Measurements from ENCODE around the gene NXPE4. TPM values are rescaled to one million over a fixed set of nuclear protein-coding genes. Genes with fewer than 3 reads are reported as not detected.
"Not testable (repeated sequence)": the region's sequence is repeated elsewhere in the genome, so short reads cannot be mapped to it uniquely, and the experiment has no call there.

NXPE4 gene
- not detected for total RNA-seq

- Mint-ChIP-seq H3K9me3 (no peaks in the 10 kb centered on the region), H3K4me1 (no peaks in the 10 kb centered on the region), H3K27me3 (no peaks in the 10 kb centered on the region), H3K4me3 (no peak within 1 kb of the TSS), H3K27ac (no peak within 1 kb of the TSS), H3K36me3 (ENCODE audit: low read depth) (no peaks in the 10 kb centered on the region)
- POLR2A ChIA-PET = no interaction called here
- no peak for DNase-seq
- CTCF ChIA-PET = no interaction called here
These were observed at the start of gene NXPE4 for GRCh38 chr11:114595571-114595970. Gene NXPE4, minus strand, starts transcription at chr11:114595786. Its CDS starts 1,027 bp downstream, at chr11:114594759.

GRCh38 chr11:114639440-114639839 lies 43.9 kb upstream of the NXPE4 start:
- H3K4me1 Mint-ChIP-seq; H3K27me3 Mint-ChIP-seq; POLR2A ChIA-PET; H3K4me3 Mint-ChIP-seq; DNase-seq; H3K36me3 Mint-ChIP-seq (ENCODE audit: low read depth); CTCF ChIA-PET; H3K9me3 Mint-ChIP-seq; H3K27ac Mint-ChIP-seq: not testable (repeated sequence)

- POLR2A ChIA-PET; H3K36me3 Mint-ChIP-seq (ENCODE audit: low read depth); H3K4me1 Mint-ChIP-seq; H3K27me3 Mint-ChIP-seq; H3K27ac Mint-ChIP-seq; CTCF ChIA-PET; H3K4me3 Mint-ChIP-seq; H3K9me3 Mint-ChIP-seq: not testable (repeated sequence)
- peak; percentile 28 for DNase-seq
These were observed 35.9 kb upstream of the NXPE4 start for GRCh38 chr11:114631445-114631965.

- CTCF ChIA-PET = no interaction called here
- Mint-ChIP-seq H3K9me3 (peaks cover 15% of the 10 kb centered on the region), H3K27ac (no peak overlapping the region), H3K4me3 (no peak overlapping the region), H3K36me3 (ENCODE audit: low read depth) (no peaks in the 10 kb centered on the region), H3K4me1 (no peaks in the 10 kb centered on the region), H3K27me3 (no peaks in the 10 kb centered on the region)
- no peak for DNase-seq
- POLR2A ChIA-PET = no interaction called here
These were observed 29.7 kb upstream of the NXPE4 start for GRCh38 chr11:114625294-114625693.

GRCh38 chr11:114624455-114625207 lies 29.0 kb upstream of the NXPE4 start:
- ChIA-PET POLR2A (no interaction called here), CTCF (no interaction called here)
- Mint-ChIP-seq H3K27me3 (no peaks in the 10 kb centered on the region), H3K4me1 (no peaks in the 10 kb centered on the region), H3K4me3 (no peak overlapping the region), H3K36me3 (ENCODE audit: low read depth) (no peaks in the 10 kb centered on the region), H3K27ac (no peak overlapping the region), H3K9me3 (peaks cover 15% of the 10 kb centered on the region)
- no peak for DNase-seq

GRCh38 chr11:114623720-114624119 lies 28.1 kb upstream of the NXPE4 start:
- ChIA-PET POLR2A (no interaction called here), CTCF (no interaction called here)
- no peaks in the 10 kb centered on the region for H3K27me3 Mint-ChIP-seq
- H3K4me1 Mint-ChIP-seq = no peaks in the 10 kb centered on the region
- no peak overlapping the region for H3K27ac Mint-ChIP-seq
- H3K4me3 Mint-ChIP-seq = no peak overlapping the region
- peaks cover 21% of the 10 kb centered on the region for H3K9me3 Mint-ChIP-seq
- no peaks in the 10 kb centered on the region for H3K36me3 Mint-ChIP-seq (ENCODE audit: low read depth)
- DNase-seq = no peak

GRCh38 chr11:114622858-114623257 lies 27.3 kb upstream of the NXPE4 start:
- Mint-ChIP-seq H3K4me3 (no peak overlapping the region), H3K27ac (no peak overlapping the region), H3K36me3 (ENCODE audit: low read depth) (no peaks in the 10 kb centered on the region), H3K27me3 (no peaks in the 10 kb centered on the region), H3K9me3 (peaks cover 26% of the 10 kb centered on the region), H3K4me1 (no peaks in the 10 kb centered on the region)
- CTCF ChIA-PET = no interaction called here
- no peak for DNase-seq
- POLR2A ChIA-PET = no interaction called here

- Mint-ChIP-seq H3K4me3 (no peak overlapping the region), H3K9me3 (peaks cover 29% of the 10 kb centered on the region), H3K27ac (no peak overlapping the region), H3K4me1 (no peaks in the 10 kb centered on the region), H3K36me3 (ENCODE audit: low read depth) (no peaks in the 10 kb centered on the region), H3K27me3 (no peaks in the 10 kb centered on the region)
- no peak for DNase-seq
- POLR2A ChIA-PET = no interaction called here
- CTCF ChIA-PET = no interaction called here
These were observed 26.6 kb upstream of the NXPE4 start for GRCh38 chr11:114621950-114622809.

- ChIA-PET POLR2A (no interaction called here), CTCF (no interaction called here)
- Mint-ChIP-seq H3K9me3 (peaks cover 29% of the 10 kb centered on the region), H3K27ac (no peak overlapping the region), H3K4me1 (no peaks in the 10 kb centered on the region), H3K4me3 (no peak overlapping the region), H3K27me3 (no peaks in the 10 kb centered on the region), H3K36me3 (ENCODE audit: low read depth) (no peaks in the 10 kb centered on the region)
- no peak for DNase-seq
These were observed 25.5 kb upstream of the NXPE4 start for GRCh38 chr11:114621072-114621471.

- no peak for DNase-seq
- Mint-ChIP-seq H3K4me3 (no peak overlapping the region), H3K9me3 (peaks cover 31% of the 10 kb centered on the region), H3K27ac (no peak overlapping the region), H3K4me1 (no peaks in the 10 kb centered on the region), H3K27me3 (no peaks in the 10 kb centered on the region), H3K36me3 (ENCODE audit: low read depth) (no peaks in the 10 kb centered on the region)
- CTCF ChIA-PET = no interaction called here
- POLR2A ChIA-PET = no interaction called here
These were observed 24.1 kb upstream of the NXPE4 start for GRCh38 chr11:114619659-114620173.

- H3K4me1 Mint-ChIP-seq = no peaks in the 10 kb centered on the region
- no peaks in the 10 kb centered on the region for H3K36me3 Mint-ChIP-seq (ENCODE audit: low read depth)
- H3K27ac Mint-ChIP-seq = no peak overlapping the region
- H3K9me3 Mint-ChIP-seq = peaks cover 30% of the 10 kb centered on the region
- ChIA-PET CTCF (no interaction called here), POLR2A (no interaction called here)
- DNase-seq = no peak
- no peaks in the 10 kb centered on the region for H3K27me3 Mint-ChIP-seq
- no peak overlapping the region for H3K4me3 Mint-ChIP-seq
These were observed 22.6 kb upstream of the NXPE4 start for GRCh38 chr11:114618139-114618538.

GRCh38 chr11:114617157-114618124 lies 21.9 kb upstream of the NXPE4 start:
- ChIA-PET CTCF (no interaction called here), POLR2A (no interaction called here)
- no peaks in the 10 kb centered on the region for H3K4me1 Mint-ChIP-seq
- H3K27me3 Mint-ChIP-seq = no peaks in the 10 kb centered on the region
- no peak overlapping the region for H3K27ac Mint-ChIP-seq
- no peak for DNase-seq
- H3K4me3 Mint-ChIP-seq = no peak overlapping the region
- peaks cover 26% of the 10 kb centered on the region for H3K9me3 Mint-ChIP-seq
- no peaks in the 10 kb centered on the region for H3K36me3 Mint-ChIP-seq (ENCODE audit: low read depth)

GRCh38 chr11:114616516-114616915 lies 20.9 kb upstream of the NXPE4 start:
- no peaks in the 10 kb centered on the region for H3K27me3 Mint-ChIP-seq
- H3K36me3 Mint-ChIP-seq (ENCODE audit: low read depth) = no peaks in the 10 kb centered on the region
- POLR2A ChIA-PET = no interaction called here
- DNase-seq = no peak
- CTCF ChIA-PET = no interaction called here
- no peak overlapping the region for H3K4me3 Mint-ChIP-seq
- no peak overlapping the region for H3K27ac Mint-ChIP-seq
- peaks cover 21% of the 10 kb centered on the region for H3K9me3 Mint-ChIP-seq
- no peaks in the 10 kb centered on the region for H3K4me1 Mint-ChIP-seq
